ENCODE results near the gene HMGN2. TPM values are rescaled to one million over a fixed set of nuclear protein-coding genes. Genes with fewer than 3 reads are reported as not detected.

HMGN2 gene
- total and polyA plus RNA-seq, 2 donors (not counting 1 experiment from before 2014, with no cell fraction given) = 326 to 457 TPM

- H4K20me1 ChIP-seq (ENCODE audit: control insufficient read depth, insufficient read depth, low read length, poor library complexity, severe bottlenecking) = no peaks in the 10 kb centered on the region
- ChIA-PET CTCF (no interaction called here), POLR2A (no interaction called here)
- H3K4me2 ChIP-seq (replicated peaks; ENCODE audit: low read depth, low read length, poor library complexity, severe bottlenecking) = no peak overlapping the region
- ATAC-seq (ENCODE audit: low read depth) (no peak), DNase-seq (no peak)
- no peak overlapping the region for H3K27ac ChIP-seq (ENCODE audit: low read length in 2 of 2)
- no peaks in the 10 kb centered on the region for H3K79me2 ChIP-seq (ENCODE audit: control insufficient read depth, insufficient read depth, low read length)
- H3K9me3 Mint-ChIP-seq (ENCODE audit: insufficient read depth) = no peaks in the 10 kb centered on the region
- 100% methylated on average over 1 of the region's 3 CpGs for WGBS (ENCODE audit: insufficient coverage)
- peaks cover 3% of the 10 kb centered on the region for H3K4me1 Mint-ChIP-seq
- H3K4me1 ChIP-seq (ENCODE audit: control insufficient read depth in 2 of 2, insufficient read depth in 2 of 2, low read length in 2 of 2) = no peaks in the 10 kb centered on the region
- no peaks in the 10 kb centered on the region for H3K9me3 ChIP-seq (ENCODE audit: control extremely low read depth in 1 of 3, control insufficient read depth in 2 of 3, insufficient read depth in 1 of 3, low read length in 2 of 3)
- H3K27ac Mint-ChIP-seq = no peak overlapping the region
- intact Hi-C loops (cut with micrococcal nuclease) = no loop called here
- H3K27me3 Mint-ChIP-seq = no peaks in the 10 kb centered on the region
- H3K36me3 ChIP-seq (replicated peaks in 1 of 2; ENCODE audit: control extremely low read depth in 1 of 2, control insufficient read depth in 1 of 2, extremely low read depth in 1 of 2, insufficient read depth in 2 of 2, low read length in 1 of 2) = no peaks in the 10 kb centered on the region
- H3K9ac ChIP-seq (ENCODE audit: low read length) = no peak overlapping the region
- no peak overlapping the region for H3K4me3 Mint-ChIP-seq
- no peak overlapping the region for H3K4me3 ChIP-seq (ENCODE audit: control extremely low read depth in 1 of 5, extremely low read depth in 1 of 5, insufficient read depth in 1 of 5, low read depth in 2 of 5, low read length in 4 of 5)
- no peak overlapping the region for H2AFZ ChIP-seq (ENCODE audit: insufficient read depth, low read depth, low read length, poor library complexity, severe bottlenecking)
- TF ChIP-seq EZH2 (IDR thresholded peaks at IDR 0.05; ENCODE audit: borderline replicate concordance, insufficient read depth, low read depth, low read length, poor library complexity, severe bottlenecking) = no peak
- H3K27me3 ChIP-seq (replicated peaks in 1 of 4; ENCODE audit: control extremely low read depth in 1 of 4, control insufficient read depth in 3 of 4, insufficient read depth in 4 of 4, low read length in 3 of 4) = no peaks in the 10 kb centered on the region
Observed at GRCh38 chr1:26493938-26494337, 21.7 kb downstream of the HMGN2 start.

- WGBS (ENCODE audit: insufficient coverage) = 78% methylated on average over 3 of the region's 4 CpGs
- Mint-ChIP-seq H3K9me3 (ENCODE audit: insufficient read depth) (no peaks in the 10 kb centered on the region), H3K27ac (no peak overlapping the region), H3K4me1 (peaks cover 9% of the 10 kb centered on the region), H3K27me3 (no peaks in the 10 kb centered on the region), H3K4me3 (no peak overlapping the region)
- POLR2A ChIA-PET = interaction anchor here (0.9 kb wide), 1 partner anchor 181 kb away, joined by 6 read pairs; no protein-coding TSS in a partner anchor
- H3K4me2 ChIP-seq (replicated peaks; ENCODE audit: low read depth, low read length, poor library complexity, severe bottlenecking) = no peak overlapping the region
- no peaks in the 10 kb centered on the region for H3K79me2 ChIP-seq (ENCODE audit: control insufficient read depth, insufficient read depth, low read length)
- CTCF ChIA-PET = no interaction called here
- DNase-seq (no peak), ATAC-seq (ENCODE audit: low read depth) (no peak)
- peaks cover 7 to 18% of the 10 kb centered on the region in 2 donors for H3K4me1 ChIP-seq (ENCODE audit: control insufficient read depth in 2 of 2, insufficient read depth in 2 of 2, low read length in 2 of 2)
- no peaks in the 10 kb centered on the region for H3K36me3 ChIP-seq (replicated peaks in 1 of 2; ENCODE audit: control extremely low read depth in 1 of 2, control insufficient read depth in 1 of 2, extremely low read depth in 1 of 2, insufficient read depth in 2 of 2, low read length in 1 of 2)
- no peak overlapping the region for H3K9ac ChIP-seq (ENCODE audit: low read length)
- no peaks in the 10 kb centered on the region for H3K27me3 ChIP-seq (replicated peaks in 1 of 4; ENCODE audit: control extremely low read depth in 1 of 4, control insufficient read depth in 3 of 4, insufficient read depth in 4 of 4, low read length in 3 of 4)
- no peak overlapping the region for H3K4me3 ChIP-seq (ENCODE audit: control extremely low read depth in 1 of 5, extremely low read depth in 1 of 5, insufficient read depth in 1 of 5, low read depth in 2 of 5, low read length in 4 of 5)
- H2AFZ ChIP-seq (ENCODE audit: insufficient read depth, low read depth, low read length, poor library complexity, severe bottlenecking) = no peak overlapping the region
- no peaks in the 10 kb centered on the region for H4K20me1 ChIP-seq (ENCODE audit: control insufficient read depth, insufficient read depth, low read length, poor library complexity, severe bottlenecking)
- no peak for TF ChIP-seq CTCF (IDR thresholded peaks at IDR 0.05)
- TF ChIP-seq EZH2 (IDR thresholded peaks at IDR 0.05; ENCODE audit: borderline replicate concordance, insufficient read depth, low read depth, low read length, poor library complexity, severe bottlenecking) = no peak
- no peaks in the 10 kb centered on the region for H3K9me3 ChIP-seq (ENCODE audit: control extremely low read depth in 1 of 3, control insufficient read depth in 2 of 3, insufficient read depth in 1 of 3, low read length in 2 of 3)
- intact Hi-C loops (cut with micrococcal nuclease) = no loop called here
- H3K27ac ChIP-seq (ENCODE audit: low read length in 2 of 2) = no peak overlapping the region
Observed at GRCh38 chr1:26496861-26497260, 24.6 kb downstream of the HMGN2 start.

All from B cell (primary cell).